GM18858 (cell line): ENCODE data around the gene LRWD1.
"Not testable (repeated sequence)": the region's sequence is repeated elsewhere in the genome, so short reads cannot be mapped to it uniquely, and the experiment has no call there.

Experiments used
- ATAC-seq: cut with Tn5 transposase; IDR thresholded peaks from one replicate; pipeline ENCODE4 v1.9.1; 2021; ENCODE audit not compliant: unreplicated experiment

The LRWD1 gene

GRCh38 chr7:102494026-102494425 lies 29.2 kb downstream of the LRWD1 start:
- ATAC-seq = not testable (repeated sequence)

- ATAC-seq = peak; percentile 65
These were observed 29.8 kb downstream of the LRWD1 start for GRCh38 chr7:102494473-102495149.

- not testable (repeated sequence) for ATAC-seq
These were observed 32.1 kb downstream of the LRWD1 start for GRCh38 chr7:102496861-102497260.

- not testable (repeated sequence) for ATAC-seq
These were observed 32.5 kb downstream of the LRWD1 start for GRCh38 chr7:102497308-102497707.

GRCh38 chr7:102498321-102498720 lies 33.5 kb downstream of the LRWD1 start:
- not testable (repeated sequence) for ATAC-seq

DNA sequence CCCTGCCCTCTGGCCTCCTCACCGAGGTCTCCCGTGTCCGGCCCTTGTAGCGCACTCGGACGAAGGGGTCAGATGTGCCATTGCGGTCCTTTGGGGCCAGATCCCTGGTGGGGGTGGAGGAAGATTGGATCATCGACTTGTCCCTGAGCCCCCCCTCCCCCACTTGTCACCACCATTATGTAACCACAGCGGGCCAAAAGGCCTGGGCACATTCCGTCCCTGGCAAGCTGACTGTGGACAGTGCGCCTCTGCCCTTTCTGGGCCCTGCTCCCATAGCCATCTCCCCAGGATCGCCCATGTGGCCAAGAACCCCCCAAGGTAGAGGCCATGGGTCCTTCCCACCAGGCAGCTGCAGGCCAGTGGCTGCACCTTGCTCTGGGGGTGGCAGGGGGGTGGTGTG lies 38.4 kb downstream of the LRWD1 start:
- not testable (repeated sequence) for ATAC-seq

DNA sequence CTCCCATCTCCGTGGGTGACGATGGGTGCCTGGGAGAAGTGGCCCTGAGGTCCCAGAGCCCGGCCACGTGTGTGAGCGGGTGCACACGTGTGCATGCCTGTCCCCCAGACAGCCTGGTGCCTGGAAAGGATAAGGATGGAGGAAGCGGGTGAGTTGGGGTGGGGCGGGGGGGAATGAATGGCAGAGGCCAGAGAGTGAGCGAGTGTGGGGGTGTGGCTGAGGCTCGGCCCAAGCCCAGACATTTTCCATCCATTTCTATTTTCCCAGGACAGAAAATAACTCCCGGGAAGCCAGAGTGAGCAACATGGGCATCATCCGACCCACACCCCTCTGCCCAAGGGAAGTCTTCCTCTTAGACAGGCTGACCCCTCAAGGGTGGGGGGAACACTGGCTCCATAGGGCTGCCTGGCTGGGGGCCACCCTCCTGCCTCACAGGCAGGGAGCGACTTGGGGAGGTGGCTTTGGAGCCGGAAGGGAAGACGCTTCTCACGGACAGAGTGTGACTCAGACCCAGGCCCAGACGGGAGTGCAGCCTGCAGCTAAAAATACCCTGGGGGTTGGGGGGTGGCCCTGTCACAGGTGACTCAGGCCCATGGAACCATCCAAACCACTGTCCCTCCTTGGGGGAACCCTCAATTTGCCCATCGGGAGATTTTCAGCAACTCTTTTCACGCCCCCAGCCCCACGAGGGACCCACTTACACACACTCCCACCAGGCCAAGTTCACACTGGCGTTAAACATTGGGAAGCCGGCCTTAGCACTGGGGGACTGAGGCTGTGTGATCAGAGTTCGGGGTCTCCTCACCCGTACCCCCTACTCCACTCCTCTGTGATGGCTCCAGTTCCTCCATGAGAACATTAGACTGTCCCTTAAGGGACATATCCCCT lies 40.8 kb downstream of the LRWD1 start:
- ATAC-seq = not testable (repeated sequence)

- ATAC-seq = not testable (repeated sequence)
These were observed 42.8 kb downstream of the LRWD1 start for GRCh38 chr7:102507410-102508088.

GRCh38 chr7:102510575-102510974 lies 45.8 kb downstream of the LRWD1 start:
- not testable (repeated sequence) for ATAC-seq

DNA sequence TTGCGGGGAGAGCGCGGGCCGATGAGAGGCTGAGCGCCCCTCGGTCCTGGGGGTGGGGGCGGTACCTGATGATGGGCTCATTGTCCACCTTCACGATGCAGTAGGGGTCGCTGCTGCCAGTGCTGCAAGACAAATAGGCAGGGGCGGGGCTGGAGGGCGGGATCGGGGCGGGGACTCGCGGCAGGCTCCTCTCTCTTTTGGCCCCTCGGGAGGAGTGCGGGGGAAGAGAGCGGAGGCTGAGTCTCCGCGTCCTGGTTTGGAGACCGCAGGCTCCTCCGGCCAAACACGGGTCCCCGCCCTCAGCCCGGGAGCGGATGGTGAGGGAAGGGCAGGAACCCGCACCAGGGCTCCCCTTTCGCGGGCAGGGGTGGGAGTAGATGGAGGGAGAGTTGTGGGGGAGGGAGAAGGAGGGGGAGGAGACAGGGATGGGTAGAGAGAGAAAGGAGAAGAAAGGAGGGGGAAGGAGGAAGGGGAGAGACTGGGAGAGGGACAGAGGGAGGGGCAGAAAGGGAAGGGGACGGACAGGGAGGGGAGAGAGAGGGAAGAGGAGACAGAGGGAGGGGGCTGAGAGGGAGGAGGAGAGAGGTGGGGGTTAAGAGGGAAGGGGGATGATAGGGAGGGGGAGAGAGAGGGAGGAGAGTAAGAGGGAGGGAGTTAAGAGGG lies 47.2 kb downstream of the LRWD1 start:
- ATAC-seq = not testable (repeated sequence)

GRCh38 chr7:102512642-102513221 lies 47.9 kb downstream of the LRWD1 start:
- not testable (repeated sequence) for ATAC-seq

DNA sequence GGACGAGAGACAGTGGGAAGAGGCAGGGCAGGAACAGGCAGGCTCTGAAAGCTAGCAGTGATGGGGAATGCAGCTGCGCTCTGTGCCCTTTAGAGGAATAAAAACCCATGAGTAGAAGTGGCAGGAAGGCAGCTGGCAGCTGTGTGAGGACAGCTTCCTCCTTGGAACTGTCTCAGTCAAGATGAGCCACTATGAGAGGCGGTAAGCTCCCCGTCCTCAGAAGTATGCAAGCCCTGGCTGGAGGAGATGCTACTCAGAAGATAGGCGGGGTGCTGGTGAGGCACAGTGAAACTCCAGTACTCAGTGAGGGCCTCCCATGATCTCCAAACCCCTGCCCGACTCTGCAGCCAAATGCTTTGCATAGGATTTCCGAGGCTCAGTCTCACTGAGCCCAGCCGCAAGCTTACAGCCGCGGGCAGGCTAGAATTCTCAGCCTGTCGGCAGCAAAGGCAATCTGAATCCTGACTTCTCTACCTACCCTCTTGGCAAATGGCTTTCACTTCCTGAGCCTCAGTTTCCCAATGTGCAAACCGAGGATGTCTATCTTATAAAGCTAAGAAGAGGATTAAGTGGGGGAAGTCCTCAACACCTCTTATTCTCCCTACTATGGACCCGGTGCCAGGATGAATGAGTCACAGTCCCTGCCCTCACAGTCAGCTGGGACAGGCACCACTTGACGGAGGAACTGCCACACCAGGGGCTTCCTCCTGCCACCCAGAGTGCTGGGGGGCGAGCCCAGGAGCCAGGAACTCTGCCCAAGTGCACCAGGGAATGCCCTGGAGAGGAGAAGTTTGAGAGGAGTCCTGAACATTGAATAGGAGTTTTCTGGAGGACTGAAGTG lies 50.3 kb downstream of the LRWD1 start:
- peak; percentile 70 for ATAC-seq

DNA sequence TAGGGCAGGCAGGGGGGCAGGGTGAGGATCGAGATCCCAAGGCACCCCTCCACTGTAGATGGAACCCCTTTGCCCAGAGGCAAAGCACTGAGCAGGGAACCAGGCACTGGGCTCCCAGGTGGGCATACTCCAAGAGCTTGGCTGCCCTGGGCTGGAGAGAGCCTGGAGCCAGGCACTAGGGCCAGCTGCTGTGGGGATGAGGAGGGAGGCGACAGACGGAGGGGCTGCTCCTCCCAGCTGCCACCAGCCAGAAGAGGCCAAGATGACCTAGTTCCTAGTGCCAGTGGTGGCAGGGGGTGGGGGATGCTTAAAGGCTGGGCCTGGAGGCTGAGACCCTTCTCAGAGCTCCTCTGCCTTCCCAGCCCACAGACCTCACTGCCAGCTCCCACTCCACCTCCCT lies 51.1 kb downstream of the LRWD1 start:
- ATAC-seq = not testable (repeated sequence)

- ATAC-seq = not testable (repeated sequence)
These were observed 52.2 kb downstream of the LRWD1 start for GRCh38 chr7:102516951-102517350.

- ATAC-seq = peak; percentile 38
These were observed 52.9 kb downstream of the LRWD1 start, which contains the start of gene RASA4B for GRCh38 chr7:102517550-102518147. Gene RASA4B (minus strand): TSS chr7:102517777. CDS start chr7:102517710, 67 bp downstream.

- not testable (repeated sequence) for ATAC-seq
These were observed 56.0 kb downstream of the LRWD1 start for GRCh38 chr7:102520797-102521196.
